Kidney epithelial cell (primary cell): Measurements from ENCODE around the gene DTHD1. TPM values are rescaled to one million over a fixed set of nuclear protein-coding genes. Genes with fewer than 3 reads are reported as not detected.

Experiments used
- DNase-seq: peaks from one replicate; pipeline ENCODE4 v3.0.0-alpha.2; 2010; ENCODE audit warnings: low read depth
- H3K27me3 ChIP-seq: 2 replicates; pipeline ENCODE4 v1.6.0; 2011; ENCODE audit warnings: low read length; ENCODE audit not compliant: control insufficient read depth, insufficient read depth
- H3K36me3 ChIP-seq: 2 replicates; pipeline ENCODE4 v1.5.1; 2011; ENCODE audit warnings: low read length; ENCODE audit not compliant: control insufficient read depth, insufficient read depth
- H3K4me3 ChIP-seq: 2 replicates; pipeline ENCODE4 v1.5.1; 2011; ENCODE audit warnings: low read depth, mild to moderate bottlenecking, control low read depth, low read length
- total RNA-seq: library from RNA; depleted of rRNA; stranded (reverse); fragments of >200 nt; gene quantifications from 2 replicates; pipeline ENCODE4 v1.2.3, GENCODE V29; 2015
- TF ChIP-seq, protein P1 (sequence below): IDR thresholded peaks from 2 replicates; pipeline ENCODE4 v1.5.1; 2011; ENCODE audit warnings: mild to moderate bottlenecking, moderate library complexity, low read length, control low read depth, inconsistent platforms; ENCODE audit not compliant: insufficient read depth, poor library complexity, severe bottlenecking

DTHD1 gene
- total RNA-seq, 1 donor from 2014 or later = not detected

DNA sequence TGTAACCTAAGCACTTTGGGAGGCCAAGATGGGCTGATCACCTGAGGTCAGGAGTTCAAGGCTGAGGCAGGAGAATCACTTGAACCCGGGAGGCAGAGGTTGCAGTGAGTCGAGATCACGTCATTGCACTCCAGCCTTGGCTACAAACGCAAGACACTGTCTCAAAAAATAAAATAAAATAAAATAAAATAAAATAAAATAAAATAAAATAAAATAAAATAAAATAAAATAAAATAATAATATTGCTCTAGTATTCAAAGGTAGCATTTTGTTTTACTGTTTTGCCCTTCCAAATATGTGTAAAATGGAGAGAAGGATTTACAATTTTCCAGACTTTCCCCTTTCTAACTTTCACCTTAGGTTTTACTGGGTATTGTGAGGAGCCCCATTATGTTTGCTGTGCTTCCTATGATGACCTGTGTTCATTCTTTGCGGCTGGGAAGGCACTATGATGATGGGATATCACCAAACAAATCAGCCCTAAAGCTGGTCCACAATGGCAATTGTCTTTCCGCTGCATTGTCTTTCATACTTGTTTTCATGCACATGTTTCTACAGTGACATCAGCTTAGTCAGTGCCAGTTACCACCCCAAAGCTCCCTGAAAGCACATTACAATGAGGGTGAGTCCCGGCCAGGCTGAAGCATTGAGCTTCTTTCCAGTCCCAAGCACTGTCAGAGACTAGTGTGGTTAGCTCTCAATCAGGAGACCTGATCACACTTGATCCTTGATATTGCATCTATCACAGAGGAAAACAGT is 50.8 kb downstream of the DTHD1 start:
- TF ChIP-seq, protein P1, sequence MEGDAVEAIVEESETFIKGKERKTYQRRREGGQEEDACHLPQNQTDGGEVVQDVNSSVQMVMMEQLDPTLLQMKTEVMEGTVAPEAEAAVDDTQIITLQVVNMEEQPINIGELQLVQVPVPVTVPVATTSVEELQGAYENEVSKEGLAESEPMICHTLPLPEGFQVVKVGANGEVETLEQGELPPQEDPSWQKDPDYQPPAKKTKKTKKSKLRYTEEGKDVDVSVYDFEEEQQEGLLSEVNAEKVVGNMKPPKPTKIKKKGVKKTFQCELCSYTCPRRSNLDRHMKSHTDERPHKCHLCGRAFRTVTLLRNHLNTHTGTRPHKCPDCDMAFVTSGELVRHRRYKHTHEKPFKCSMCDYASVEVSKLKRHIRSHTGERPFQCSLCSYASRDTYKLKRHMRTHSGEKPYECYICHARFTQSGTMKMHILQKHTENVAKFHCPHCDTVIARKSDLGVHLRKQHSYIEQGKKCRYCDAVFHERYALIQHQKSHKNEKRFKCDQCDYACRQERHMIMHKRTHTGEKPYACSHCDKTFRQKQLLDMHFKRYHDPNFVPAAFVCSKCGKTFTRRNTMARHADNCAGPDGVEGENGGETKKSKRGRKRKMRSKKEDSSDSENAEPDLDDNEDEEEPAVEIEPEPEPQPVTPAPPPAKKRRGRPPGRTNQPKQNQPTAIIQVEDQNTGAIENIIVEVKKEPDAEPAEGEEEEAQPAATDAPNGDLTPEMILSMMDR = no peak
- Histone ChIP-seq H3K27me3 (no peaks in the 10 kb centered on the region), H3K36me3 (no peaks in the 10 kb centered on the region), H3K4me3 (no peak overlapping the region)
- no peak for DNase-seq

DNA sequence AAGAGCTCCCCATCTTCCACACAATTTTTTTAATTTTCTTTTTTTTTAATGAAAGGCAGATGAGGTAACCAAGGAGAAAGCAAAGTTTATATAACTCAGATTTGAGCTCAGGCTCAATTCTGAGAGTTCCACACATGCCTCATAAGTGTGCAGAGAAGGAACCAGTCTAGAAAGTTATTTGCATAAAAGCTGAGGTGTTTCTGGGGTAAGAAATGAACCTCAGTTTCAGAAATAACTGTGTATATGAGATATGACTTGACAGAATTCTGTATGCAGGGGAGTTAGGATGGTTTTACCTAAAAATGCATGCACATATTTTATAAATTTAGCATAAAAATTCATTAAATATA is 51.3 kb downstream of the DTHD1 start:
- Histone ChIP-seq H3K4me3 (no peak overlapping the region), H3K27me3 (no peaks in the 10 kb centered on the region), H3K36me3 (no peaks in the 10 kb centered on the region)
- no peak for DNase-seq
- TF ChIP-seq, protein P1 = no peak

DNA sequence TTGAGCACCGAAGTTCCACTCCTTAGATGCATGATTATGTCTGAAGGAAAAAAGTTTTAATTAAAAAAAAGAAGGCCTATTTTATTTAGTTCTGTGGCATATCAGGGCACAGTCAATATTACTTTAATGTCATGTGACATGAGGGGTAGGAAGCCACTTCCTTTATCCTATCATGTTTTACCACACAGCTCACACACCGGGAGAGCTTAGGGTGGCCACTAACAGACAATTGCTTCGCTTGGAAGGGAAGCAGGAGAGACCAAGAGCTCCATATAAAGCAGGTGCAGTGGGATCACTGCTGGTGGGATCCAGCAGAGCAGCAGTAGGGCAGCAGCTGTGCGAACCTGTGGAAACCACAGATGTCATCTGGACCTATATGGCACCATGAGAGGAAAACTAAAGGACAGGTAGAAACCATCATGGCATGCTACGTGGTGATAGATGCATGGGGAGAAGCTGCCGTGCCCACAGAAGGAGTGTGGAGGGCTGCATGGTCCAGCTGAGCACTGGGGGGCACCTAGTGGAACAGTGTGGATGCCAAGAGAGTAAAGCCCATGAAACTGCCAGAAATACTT is 52.0 kb downstream of the DTHD1 start:
- H3K27me3 ChIP-seq = no peaks in the 10 kb centered on the region
- no peak overlapping the region for H3K4me3 ChIP-seq
- TF ChIP-seq, protein P1 = no peak
- no peak for DNase-seq
- H3K36me3 ChIP-seq = no peaks in the 10 kb centered on the region

- DNase-seq = no peak
- H3K27me3 ChIP-seq = no peaks in the 10 kb centered on the region
- TF ChIP-seq, protein P1 = no peak
- H3K4me3 ChIP-seq = no peak overlapping the region
- H3K36me3 ChIP-seq = no peaks in the 10 kb centered on the region
Measured at GRCh38 chr4:36337665-36338185, 56.3 kb downstream of the DTHD1 start.

DNA sequence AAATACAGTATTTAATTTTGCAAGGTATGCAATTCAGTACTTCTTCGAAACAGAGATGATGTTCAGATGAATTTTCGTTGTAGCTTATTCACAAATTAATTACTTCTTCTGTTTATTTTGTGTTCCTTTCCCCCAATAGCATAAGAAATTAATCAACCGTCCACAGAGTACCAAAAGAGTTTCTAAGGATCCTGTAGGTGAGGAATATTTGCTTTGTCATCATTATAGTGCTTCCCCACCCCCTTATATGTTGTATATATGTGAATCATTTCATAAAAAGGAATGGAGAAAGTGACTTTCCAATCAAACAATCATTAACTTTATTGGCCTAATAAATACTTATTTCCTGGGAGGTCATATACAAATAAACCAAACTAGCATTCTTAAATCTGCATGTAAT is 57.6 kb downstream of the DTHD1 start:
- no peak for DNase-seq
- Histone ChIP-seq H3K36me3 (no peaks in the 10 kb centered on the region), H3K27me3 (no peaks in the 10 kb centered on the region), H3K4me3 (no peak overlapping the region)
- TF ChIP-seq, protein P1 = no peak

DNA sequence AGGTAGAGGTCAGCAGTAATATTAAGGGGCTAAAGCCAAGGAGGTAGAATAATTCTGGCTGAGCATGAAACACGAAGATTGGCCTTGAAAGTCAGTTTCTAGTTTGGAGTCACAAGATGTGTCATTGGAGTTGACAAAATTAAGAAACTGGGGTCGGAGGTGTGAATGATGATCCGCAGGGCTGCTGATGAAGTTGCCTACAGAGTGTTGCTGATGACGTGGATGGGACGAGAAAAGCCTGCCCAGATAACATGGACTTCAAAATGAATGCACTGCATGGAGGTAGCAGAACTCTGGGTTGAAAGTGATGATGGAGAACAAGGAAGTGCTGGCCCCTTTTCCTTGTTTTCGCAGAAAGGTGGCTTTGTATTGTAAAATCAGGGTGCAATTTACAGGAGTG is 60.5 kb downstream of the DTHD1 start:
- H3K27me3 ChIP-seq = no peaks in the 10 kb centered on the region
- H3K36me3 ChIP-seq = no peaks in the 10 kb centered on the region
- no peak for DNase-seq
- TF ChIP-seq, protein P1 = no peak
- H3K4me3 ChIP-seq = no peak overlapping the region
